ENCODE measurements around the gene FIG4.
"Not testable (repeated sequence)": the region's sequence is repeated elsewhere in the genome, so short reads cannot be mapped to it uniquely, and the experiment has no call there.

The FIG4 gene

DNA sequence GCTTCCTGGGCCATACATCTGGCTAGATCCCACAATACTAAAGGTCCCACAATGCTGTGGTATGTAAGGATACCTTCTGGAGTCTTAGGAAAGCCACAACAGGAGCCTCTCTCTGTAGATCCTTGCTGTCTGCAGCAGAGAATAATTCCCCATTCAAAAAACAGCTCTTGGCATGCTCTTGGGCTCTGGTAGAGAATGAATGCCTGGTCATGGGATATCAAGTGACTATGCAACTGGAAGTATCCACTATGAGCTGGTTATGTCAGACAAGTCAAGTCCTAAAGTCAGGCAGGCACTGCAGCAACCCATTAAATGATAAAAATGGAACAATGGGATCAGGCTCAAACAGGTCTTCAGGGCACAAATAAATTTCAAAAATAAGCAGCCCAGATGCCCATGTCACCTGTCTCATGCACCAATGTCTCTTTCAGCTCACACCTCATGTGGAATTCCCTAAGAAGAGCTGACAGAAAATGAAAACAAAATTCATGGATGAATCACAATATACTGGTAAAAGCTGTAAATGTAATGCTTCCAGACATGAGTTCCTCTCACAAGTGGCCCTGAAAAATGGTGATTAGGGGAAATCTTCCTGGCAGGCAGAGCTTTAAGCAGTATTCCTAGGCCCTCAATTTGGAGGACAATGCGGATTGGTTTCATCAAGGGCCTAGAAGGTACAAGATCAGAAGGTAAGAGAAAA is 4.4 kb upstream of the FIG4 start:
- DNase-seq (no peak), ATAC-seq (replicated peaks) (no peak)
- Mint-ChIP-seq H3K9me3 (no peaks in the 10 kb centered on the region), H3K36me3 (ENCODE audit: insufficient read depth) (peaks cover 3% of the 10 kb centered on the region), H3K4me1 (ENCODE audit: low read depth in 2 of 2) (peaks cover 17 to 24% of the 10 kb centered on the region in 2 donors), H3K27ac (no peak overlapping the region), H3K4me3 (no peak overlapping the region), H3K27me3 (peaks cover 0 to 5% of the 10 kb centered on the region in 2 donors)

DNA sequence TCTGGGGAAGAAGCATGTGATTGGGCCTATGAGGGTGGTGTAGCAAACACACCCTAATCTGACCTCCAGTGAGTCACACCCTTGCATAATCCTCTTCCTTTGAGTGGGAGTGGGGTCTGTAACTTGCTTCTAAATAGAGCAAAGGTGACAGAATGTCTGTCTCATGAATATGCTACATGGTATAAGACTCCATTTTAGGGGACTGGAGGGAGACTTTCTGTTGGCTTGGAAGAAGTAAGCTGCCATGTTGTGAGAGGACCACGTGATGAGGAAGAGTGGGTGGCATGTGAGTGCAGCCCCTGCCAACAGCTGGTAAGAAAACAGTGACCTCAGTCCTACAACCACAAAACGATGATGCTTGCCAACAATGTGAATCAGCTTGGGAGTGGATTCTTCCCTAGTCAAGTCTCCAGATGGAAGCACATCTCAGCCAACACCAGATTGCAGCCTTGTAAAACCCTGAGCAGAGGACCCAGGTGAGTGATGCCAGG is 3.8 kb upstream of the FIG4 start:
- ATAC-seq (replicated peaks) (no peak), DNase-seq (no peak)
- H3K27ac Mint-ChIP-seq = no peak overlapping the region
- H3K9me3 Mint-ChIP-seq = no peaks in the 10 kb centered on the region
- H3K36me3 Mint-ChIP-seq (ENCODE audit: insufficient read depth) = peaks cover 3% of the 10 kb centered on the region
- peaks cover 14 to 26% of the 10 kb centered on the region in 2 donors for H3K4me1 Mint-ChIP-seq (ENCODE audit: low read depth in 2 of 2)
- no peaks in the 10 kb centered on the region for H3K27me3 Mint-ChIP-seq
- H3K4me3 Mint-ChIP-seq = no peak overlapping the region

- DNase-seq (peak; percentile 41 to 48 (median 46)), ATAC-seq (replicated peaks) (peak; percentile 45)
- Mint-ChIP-seq H3K36me3 (ENCODE audit: insufficient read depth) (peaks cover 3% of the 10 kb centered on the region), H3K27me3 (no peaks in the 10 kb centered on the region), H3K4me3 (peak overlapping the region; percentile 85 to 86), H3K9me3 (no peaks in the 10 kb centered on the region), H3K4me1 (ENCODE audit: low read depth in 2 of 2) (peaks cover 17 to 25% of the 10 kb centered on the region in 2 donors), H3K27ac (peak overlapping the region; percentile 85 to 87)
Observed at GRCh38 chr6:109690373-109690736, 741 bp upstream of the FIG4 start.

GRCh38 chr6:109693111-109693510 is 2.0 kb downstream of the FIG4 start:
- H3K9me3 Mint-ChIP-seq = no peaks in the 10 kb centered on the region
- no peaks in the 10 kb centered on the region for H3K36me3 Mint-ChIP-seq (ENCODE audit: insufficient read depth)
- no peak overlapping the region for H3K4me3 Mint-ChIP-seq
- DNase-seq (no peak), ATAC-seq (replicated peaks) (no peak)
- H3K27me3 Mint-ChIP-seq = no peaks in the 10 kb centered on the region
- peaks cover 13 to 19% of the 10 kb centered on the region in 2 donors for H3K4me1 Mint-ChIP-seq (ENCODE audit: low read depth in 2 of 2)
- H3K27ac Mint-ChIP-seq = no peak overlapping the region

DNA sequence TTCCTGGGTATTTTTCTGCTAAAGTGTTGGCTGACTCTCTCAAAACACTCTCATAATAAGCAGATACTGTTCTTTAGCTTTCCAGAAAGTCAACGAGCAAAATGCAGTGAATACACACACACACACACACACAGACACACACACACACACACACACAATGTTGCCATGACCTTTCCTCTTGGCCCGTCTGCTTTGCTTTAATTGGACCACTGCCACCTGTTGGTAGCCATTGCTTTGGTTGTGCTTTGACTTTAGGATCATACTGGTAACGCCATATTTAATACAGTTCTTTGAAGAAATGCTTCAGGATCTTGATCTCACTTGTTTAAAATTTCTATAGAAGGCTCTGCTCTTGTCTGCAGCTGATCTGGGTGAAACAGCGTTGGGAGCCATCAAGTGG is 4.4 kb downstream of the FIG4 start:
- H3K4me1 Mint-ChIP-seq (ENCODE audit: low read depth in 2 of 2) = peaks cover 9 to 10% of the 10 kb centered on the region in 2 donors
- H3K9me3 Mint-ChIP-seq = no peaks in the 10 kb centered on the region
- no peak for DNase-seq
- H3K27ac Mint-ChIP-seq = no peak overlapping the region
- H3K4me3 Mint-ChIP-seq = no peak overlapping the region
- H3K36me3 Mint-ChIP-seq (ENCODE audit: insufficient read depth) = no peaks in the 10 kb centered on the region
- H3K27me3 Mint-ChIP-seq = no peaks in the 10 kb centered on the region
- no peak for ATAC-seq (replicated peaks)

GRCh38 chr6:109696355-109696754 is 5.3 kb downstream of the FIG4 start:
- H3K4me1 Mint-ChIP-seq (ENCODE audit: low read depth in 2 of 2) = peaks cover 8 to 9% of the 10 kb centered on the region in 2 donors
- ATAC-seq (replicated peaks) = no peak
- no peak overlapping the region for H3K4me3 Mint-ChIP-seq
- H3K27ac Mint-ChIP-seq = no peak overlapping the region
- no peaks in the 10 kb centered on the region for H3K36me3 Mint-ChIP-seq (ENCODE audit: insufficient read depth)
- H3K9me3 Mint-ChIP-seq = no peaks in the 10 kb centered on the region
- H3K27me3 Mint-ChIP-seq = no peaks in the 10 kb centered on the region
- DNase-seq = no peak

DNA sequence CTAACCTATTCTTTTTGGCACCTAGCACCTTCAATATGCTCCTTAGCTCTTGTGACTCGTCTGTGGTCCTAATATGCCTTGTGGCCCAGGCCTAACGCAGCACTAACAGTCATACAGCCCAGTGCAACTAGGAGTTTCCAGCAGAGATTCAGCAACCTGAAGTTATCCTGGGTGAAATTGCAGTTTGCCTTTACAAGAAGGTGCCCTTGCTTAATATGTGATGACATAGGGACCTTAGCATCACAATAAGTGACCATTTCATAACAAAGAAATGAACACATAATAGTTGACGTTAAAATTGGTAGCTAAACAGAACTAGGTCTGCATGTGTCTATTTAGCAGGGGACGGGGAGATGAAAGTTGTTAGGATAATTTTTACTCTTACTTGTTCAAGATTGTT is 10.1 kb downstream of the FIG4 start:
- Mint-ChIP-seq H3K27ac (no peak overlapping the region), H3K36me3 (ENCODE audit: insufficient read depth) (no peaks in the 10 kb centered on the region), H3K4me3 (no peak overlapping the region), H3K9me3 (no peaks in the 10 kb centered on the region), H3K4me1 (ENCODE audit: low read depth in 2 of 2) (peaks cover 9 to 22% of the 10 kb centered on the region in 2 donors), H3K27me3 (no peaks in the 10 kb centered on the region)
- ATAC-seq (replicated peaks) (no peak), DNase-seq (no peak)

DNA sequence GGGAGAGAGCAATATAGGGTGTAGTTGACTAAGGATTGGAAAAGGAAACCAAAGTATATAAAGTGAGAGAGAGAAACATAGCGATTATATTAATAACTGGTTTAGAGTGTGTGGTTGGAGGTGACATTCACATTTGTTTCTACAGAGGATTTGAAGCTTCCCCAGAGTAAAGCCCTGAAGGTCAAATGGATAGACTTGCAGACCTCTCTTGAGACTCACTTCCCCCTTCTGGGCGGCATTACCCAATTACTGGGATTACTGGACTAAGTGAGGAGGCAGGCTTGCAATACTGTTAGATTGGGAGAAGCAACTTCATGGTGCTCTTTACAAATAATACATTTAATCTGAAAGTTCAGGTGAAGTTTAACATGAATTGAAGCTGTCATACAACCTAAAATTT is 10.7 kb downstream of the FIG4 start:
- Mint-ChIP-seq H3K4me3 (no peak overlapping the region), H3K9me3 (no peaks in the 10 kb centered on the region), H3K4me1 (ENCODE audit: low read depth in 2 of 2) (peaks cover 14 to 28% of the 10 kb centered on the region in 2 donors), H3K27ac (no peak overlapping the region), H3K36me3 (ENCODE audit: insufficient read depth) (no peaks in the 10 kb centered on the region), H3K27me3 (no peaks in the 10 kb centered on the region)
- ATAC-seq (replicated peaks) = no peak
- DNase-seq = no peak

DNA sequence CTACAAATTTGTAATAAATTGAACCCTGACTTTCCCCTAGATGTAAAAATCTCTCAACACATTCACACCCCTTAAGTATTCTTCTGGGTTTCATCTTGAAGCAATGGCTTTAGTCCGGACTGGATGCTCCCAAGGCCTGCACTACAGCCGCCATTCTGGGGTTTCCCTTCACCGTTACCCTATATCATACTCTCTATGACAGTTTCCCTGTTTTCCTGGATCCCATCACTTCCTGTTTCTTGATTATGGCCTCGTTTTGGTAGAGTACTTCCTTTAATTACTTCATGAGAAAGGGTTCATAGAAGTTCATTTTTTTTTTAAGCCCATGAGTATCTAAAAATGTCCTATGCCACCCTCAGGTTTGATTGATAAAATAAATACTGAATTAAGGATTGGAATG is 11.7 kb downstream of the FIG4 start:
- Mint-ChIP-seq H3K27me3 (no peaks in the 10 kb centered on the region), H3K9me3 (no peaks in the 10 kb centered on the region), H3K36me3 (ENCODE audit: insufficient read depth) (no peaks in the 10 kb centered on the region), H3K4me3 (no peak overlapping the region), H3K27ac (peak overlapping the region; percentile 5 to 63), H3K4me1 (ENCODE audit: low read depth in 2 of 2) (peaks cover 14 to 31% of the 10 kb centered on the region in 2 donors)
- ATAC-seq (replicated peaks) (no peak), DNase-seq (no peak)

DNA sequence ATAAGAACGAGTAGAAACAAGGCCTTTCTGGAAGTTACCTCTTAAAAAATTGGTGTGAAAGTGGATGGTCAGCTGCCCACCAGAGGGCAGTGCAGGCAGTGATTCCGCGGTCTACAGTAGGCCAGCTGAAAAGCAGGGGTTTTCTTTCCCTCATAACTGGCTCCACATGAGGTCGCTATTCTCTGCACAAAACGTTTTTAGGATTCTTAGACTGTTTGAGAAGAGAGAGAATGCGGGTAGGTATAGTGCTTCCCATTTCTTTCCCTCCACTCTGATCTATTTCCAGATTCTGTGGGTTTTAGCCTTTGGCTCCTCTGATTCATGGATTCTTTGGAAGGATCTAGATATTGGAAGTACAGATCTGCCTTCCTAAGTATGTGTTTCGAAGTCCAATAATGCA is 14.2 kb downstream of the FIG4 start:
- peak overlapping the region; percentile 17 to 42 for H3K27ac Mint-ChIP-seq
- H3K36me3 Mint-ChIP-seq (ENCODE audit: insufficient read depth) = no peaks in the 10 kb centered on the region
- no peak overlapping the region for H3K4me3 Mint-ChIP-seq
- ATAC-seq (replicated peaks) (peak; percentile 95), DNase-seq (peak; percentile 59 to 72 (median 64))
- no peaks in the 10 kb centered on the region for H3K9me3 Mint-ChIP-seq
- H3K4me1 Mint-ChIP-seq (ENCODE audit: low read depth in 2 of 2) = peaks cover 18 to 37% of the 10 kb centered on the region in 2 donors
- no peaks in the 10 kb centered on the region for H3K27me3 Mint-ChIP-seq

DNA sequence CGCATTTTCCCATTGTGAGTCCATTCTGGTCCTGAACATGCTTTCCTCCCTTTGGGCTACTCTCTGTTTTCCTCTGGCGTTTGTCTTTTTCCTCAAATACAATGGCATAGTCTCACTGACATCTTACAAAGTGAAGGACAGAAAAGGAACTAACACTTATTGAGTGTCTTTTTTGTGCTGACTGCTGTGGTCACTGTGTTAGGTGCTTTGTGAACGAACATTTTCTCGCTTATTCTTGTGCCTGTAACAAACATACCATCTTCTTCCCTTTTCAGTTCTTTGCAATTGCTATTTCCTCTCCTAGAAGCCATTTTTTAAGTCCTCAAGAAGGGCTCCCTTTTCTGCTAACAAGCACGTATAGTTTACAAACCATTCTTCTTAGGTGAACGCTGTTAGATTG is 15.4 kb downstream of the FIG4 start:
- Mint-ChIP-seq H3K27ac (peak overlapping the region; percentile 22 to 92), H3K27me3 (no peaks in the 10 kb centered on the region), H3K4me3 (peak overlapping the region; percentile 2 to 57), H3K9me3 (no peaks in the 10 kb centered on the region), H3K4me1 (ENCODE audit: low read depth in 2 of 2) (peaks cover 19 to 44% of the 10 kb centered on the region in 2 donors), H3K36me3 (ENCODE audit: insufficient read depth) (no peaks in the 10 kb centered on the region)
- peak in 1 of 3 experiments; percentile 6 for DNase-seq
- ATAC-seq (replicated peaks) = peak; percentile 39

GRCh38 chr6:109708099-109708498 is 17.0 kb downstream of the FIG4 start:
- H3K9me3 Mint-ChIP-seq; ATAC-seq (replicated peaks); H3K4me3 Mint-ChIP-seq; DNase-seq; H3K27me3 Mint-ChIP-seq; H3K27ac Mint-ChIP-seq; H3K36me3 Mint-ChIP-seq (ENCODE audit: insufficient read depth): not testable (repeated sequence)
- peaks cover 22 to 35% of the 10 kb centered on the region in 2 donors for H3K4me1 Mint-ChIP-seq (ENCODE audit: low read depth in 2 of 2)

GRCh38 chr6:109713097-109713496 is 22.0 kb downstream of the FIG4 start:
- no peak for ATAC-seq (replicated peaks)
- no peaks in the 10 kb centered on the region for H3K9me3 Mint-ChIP-seq
- no peaks in the 10 kb centered on the region for H3K27me3 Mint-ChIP-seq
- H3K4me1 Mint-ChIP-seq (ENCODE audit: low read depth in 2 of 2) = peaks cover 17 to 18% of the 10 kb centered on the region in 2 donors
- DNase-seq = no peak
- peaks cover 5% of the 10 kb centered on the region for H3K36me3 Mint-ChIP-seq (ENCODE audit: insufficient read depth)
- H3K4me3 Mint-ChIP-seq = no peak overlapping the region
- H3K27ac Mint-ChIP-seq = no peak overlapping the region

GRCh38 chr6:109714166-109714565 is 23.1 kb downstream of the FIG4 start:
- Mint-ChIP-seq H3K4me3 (no peak overlapping the region), H3K36me3 (ENCODE audit: insufficient read depth) (peaks cover 10% of the 10 kb centered on the region), H3K27ac (no peak overlapping the region), H3K27me3 (no peaks in the 10 kb centered on the region), H3K4me1 (ENCODE audit: low read depth in 2 of 2) (peaks cover 16 to 17% of the 10 kb centered on the region in 2 donors), H3K9me3 (no peaks in the 10 kb centered on the region)
- ATAC-seq (replicated peaks) (no peak), DNase-seq (no peak)

All from effector memory CD8-positive, alpha-beta T cell (primary cell).